HepG2 (cell line): Measurements from ENCODE around the gene KCNJ6. TPM values are rescaled to one million over a fixed set of nuclear protein-coding genes. Genes with fewer than 3 reads are reported as not detected.

ENCODE experiments used
- ATAC-seq: fragments of 200-7000 bp; cut with Tn5 transposase; 3 replicates; pipeline ENCODE4 v1.9.1; 2020; ENCODE audit warnings: mild to moderate bottlenecking, moderate library complexity
- BruUV-seq: library from RNA; stranded (reverse); fragments of 400-500 nt; replicated peaks from 2 replicates; lab custom pipeline; 2021; lab: Mats Ljungman, UMichigan
- CTCF ChIA-PET: fragments of 300-600 bp; formaldehyde crosslinking; extraction: SDS; loops from one replicate; lab custom pipeline; 2021; ENCODE audit warnings: low total read pairs, inconsistent platforms, low intra/inter-chr PET ratio; lab: Yijun Ruan, JAX
- POLR2A ChIA-PET: fragments of 350-600 bp; sonication (Branson Sonifier 250); formaldehyde crosslinking; loops from one replicate; lab custom pipeline; 2020; ENCODE audit warnings: antibody characterized with exemption, inconsistent platforms; lab: Yijun Ruan, JAX
- DNase-seq: peaks from one replicate; pipeline ENCODE4 v3.0.0-alpha.2; 2015; ENCODE audit warnings: low spot score
- FAIRE-seq: peaks from 3 replicates; lab custom pipeline; 2011; peaks lifted over from hg19 to GRCh38; lab: Jason Lieb, UNC
- H2AFZ ChIP-seq: one replicate; pipeline ENCODE4 v1.6.1; 2011; ENCODE audit warnings: low read length, inconsistent platforms
- H3K27ac ChIP-seq: fragments of 300-600 bp; 3 replicates; pipeline ENCODE4 v1.8.0; 2011; ENCODE audit warnings: mixed run types, mild to moderate bottlenecking, mixed read lengths, low read length, inconsistent platforms; ENCODE audit not compliant: insufficient read depth; ENCODE audit errors: extremely low read length
- H3K27me3 ChIP-seq, 2 experiments: fragments of 200-600 bp in 1 of 2; 2 replicates in 1 of 2; 3 replicates in 1 of 2; pipeline versions ENCODE4 v1.6.0 to v1.8.0; 2011; ENCODE audit warnings: low read length in 2 of 2, mild to moderate bottlenecking in 2 of 2, moderate library complexity in 2 of 2, inconsistent platforms in 1 of 2; ENCODE audit not compliant: insufficient read depth in 2 of 2, control insufficient read depth in 1 of 2
- H3K36me3 ChIP-seq, 2 experiments: fragments of 200-600 bp in 1 of 2; replicated peaks in 1 of 2; 2 replicates in 1 of 2; 3 replicates in 1 of 2; pipeline versions ENCODE4 v1.5.1 to v1.8.0; 2011; ENCODE audit warnings: low read length in 2 of 2, inconsistent platforms in 1 of 2; ENCODE audit not compliant: insufficient read depth in 2 of 2, control insufficient read depth in 1 of 2
- H3K4me1 ChIP-seq: 2 replicates; pipeline ENCODE4 v1.5.1; 2012; ENCODE audit warnings: low read length, inconsistent platforms; ENCODE audit not compliant: insufficient read depth
- H3K4me2 ChIP-seq: 2 replicates; pipeline ENCODE4 v1.6.0; 2011; ENCODE audit warnings: low read depth, low read length, inconsistent platforms
- H3K4me3 ChIP-seq, 3 experiments: fragments of 200-600 bp in 1 of 3; sonication (generic), shearing (Covaris generic) in 1 of 3; replicated peaks in 1 of 3; 2 replicates each; pipeline ENCODE4 v1.5.1; 2011 to 2016; ENCODE audit warnings: low read length in 3 of 3, inconsistent platforms in 2 of 3, low read depth in 2 of 3, mild to moderate bottlenecking in 2 of 3, control low read depth in 1 of 3, mixed read lengths in 1 of 3; ENCODE audit not compliant: insufficient read depth in 1 of 3
- H3K79me2 ChIP-seq: one replicate; pipeline ENCODE4 v1.6.1; 2011; ENCODE audit warnings: low read length, inconsistent platforms; ENCODE audit not compliant: insufficient read depth
- H3K9ac ChIP-seq: 2 replicates; pipeline ENCODE4 v1.6.0; 2011; ENCODE audit warnings: mild to moderate bottlenecking, low read depth, low read length, inconsistent platforms; ENCODE audit not compliant: insufficient read depth
- H3K9me3 ChIP-seq: 2 replicates; pipeline ENCODE4 v1.5.1; 2012; ENCODE audit warnings: mild to moderate bottlenecking, low read length
- H4K20me1 ChIP-seq: 2 replicates; pipeline ENCODE4 v1.6.0; 2011; ENCODE audit warnings: inconsistent platforms, mild to moderate bottlenecking, low read length, moderate library complexity; ENCODE audit not compliant: insufficient read depth
- FOXO1 ChIP-seq: sonication (generic); formaldehyde crosslinking; IDR thresholded peaks from 2 replicates; pipeline ENCODE4 v1.4.0; 2020; ENCODE audit warnings: missing genetic modification reagents
- GABPB1 ChIP-seq: IDR thresholded peaks from 2 replicates; pipeline ENCODE4 v1.6.1; 2016; ENCODE audit warnings: mild to moderate bottlenecking, missing genetic modification reagents, moderate library complexity, missing compliant biosample characterization
- GZF1 ChIP-seq: sonication (generic); formaldehyde crosslinking; IDR thresholded peaks from 2 replicates; pipeline ENCODE4 v1.5.1; 2020; ENCODE audit warnings: mild to moderate bottlenecking, missing genetic modification reagents
- HNF4G ChIP-seq, 2 experiments: sonication (generic) in 1 of 2; formaldehyde crosslinking in 1 of 2; IDR thresholded peaks; 2 replicates each; pipeline versions ENCODE4 v1.4.0 to v1.6.1; 2011 to 2020; ENCODE audit warnings: borderline replicate concordance in 2 of 2, low read depth in 2 of 2, mild to moderate bottlenecking in 2 of 2, low read length in 1 of 2, missing genetic modification reagents in 1 of 2, moderate library complexity in 1 of 2
- HOXA7 ChIP-seq: sonication (generic); formaldehyde crosslinking; IDR thresholded peaks from 2 replicates; pipeline ENCODE4 v1.8.1; 2022; ENCODE audit warnings: mild to moderate bottlenecking, missing genetic modification reagents, moderate library complexity
- IRF9 ChIP-seq: sonication (generic); formaldehyde crosslinking; IDR thresholded peaks from 2 replicates; pipeline ENCODE4 v1.8.0; 2022; ENCODE audit warnings: missing genetic modification reagents, mild to moderate bottlenecking, borderline replicate concordance
- MEIS1 ChIP-seq: sonication (generic); formaldehyde crosslinking; IDR thresholded peaks from 2 replicates; pipeline ENCODE4 v1.9.0; 2021; ENCODE audit warnings: mild to moderate bottlenecking, missing genetic modification reagents, moderate library complexity, borderline replicate concordance
- PRDM4 ChIP-seq: sonication (generic); formaldehyde crosslinking; IDR thresholded peaks from 2 replicates; pipeline ENCODE4 v1.9.0; 2021; ENCODE audit warnings: missing genetic modification reagents, borderline replicate concordance
- TCF7 ChIP-seq: sonication (generic); IDR thresholded peaks from 2 replicates; pipeline ENCODE4 v1.6.1; 2016; ENCODE audit warnings: antibody characterized with exemption, low read depth
- THAP9 ChIP-seq: sonication (generic); formaldehyde crosslinking; IDR thresholded peaks from 2 replicates; pipeline ENCODE4; 2020; ENCODE audit warnings: missing genetic modification reagents, mild to moderate bottlenecking, borderline replicate concordance
- YY1 ChIP-seq: IDR thresholded peaks from 2 replicates; pipeline ENCODE4 v1.6.1; 2011; ENCODE audit warnings: low read length, low read depth, moderate library complexity, mild to moderate bottlenecking; ENCODE audit not compliant: insufficient read depth, insufficient replicate concordance
- ZFX ChIP-seq: sonication (generic); formaldehyde crosslinking; IDR thresholded peaks from 2 replicates; pipeline ENCODE4 v1.4.0; 2020; ENCODE audit warnings: mild to moderate bottlenecking, low read depth, missing genetic modification reagents, moderate library complexity
- ZMYM2 ChIP-seq: sonication (generic); formaldehyde crosslinking; IDR thresholded peaks from 2 replicates; pipeline ENCODE4 v1.8.0; 2022; ENCODE audit warnings: mild to moderate bottlenecking, missing genetic modification reagents
- ZNF331 ChIP-seq: sonication (generic); formaldehyde crosslinking; IDR thresholded peaks from 2 replicates; pipeline ENCODE4 v1.4.0; 2020; ENCODE audit warnings: missing genetic modification reagents
- ZNF576 ChIP-seq: sonication (generic); formaldehyde crosslinking; IDR thresholded peaks from 2 replicates; pipeline ENCODE4 v1.4.0; 2020; ENCODE audit warnings: mild to moderate bottlenecking, missing genetic modification reagents
- ZNF580 ChIP-seq: IDR thresholded peaks from 2 replicates; pipeline ENCODE4 v1.6.1; 2016; ENCODE audit warnings: low read depth, borderline replicate concordance
- WGBS: methylation state at CpG from one replicate; pipeline ENCODE4 v1.1.6; 2017; ENCODE audit warnings: low lambda C conversion rate; 5-methylcytosine and 5-hydroxymethylcytosine counted together
- in situ Hi-C: cut with HindIII; loops from 2 replicates; pipeline ENCODE4 v1.10.0; 2017; ENCODE audit warnings: low pct_unique_long_range_greater_than_20kb; ENCODE audit not compliant: extremely low pct_ligation_motif_present
- intact Hi-C: fragments of 100-400 bp; cut with micrococcal nuclease; formaldehyde crosslinking; loops from one replicate; pipeline ENCODE4 v1.10.0; 2022; ENCODE audit not compliant: unreplicated experiment
- polyA plus RNA-seq, 8 experiments: library from polyadenylated mRNA; depleted of rRNA in 3 of 8; stranded (reverse) in 7 of 8; unstranded in 1 of 8; fragments of >200 nt; fragmentation: Illumina TruSeq in 4 of 8; extraction: Trizol in 4 of 8; gene quantifications; 2 replicates each; pipeline versions ENCODE4 v1.2.1 to v1.2.3, GENCODE V29; 2011 to 2016; ENCODE audit warnings: low read depth in 4 of 8, missing spikeins in 1 of 8, mixed read lengths in 1 of 8; ENCODE audit not compliant: insufficient read depth in 1 of 8
- total RNA-seq, 5 experiments: library from RNA; depleted of rRNA; stranded (reverse); fragments of >200 nt; fragmentation: Illumina TruSeq; extraction: Trizol; gene quantifications; 2 replicates each; pipeline ENCODE4 v1.2.3, GENCODE V29; 2016; ENCODE audit warnings: low read depth in 1 of 5

KCNJ6 gene
- total and polyA plus RNA-seq, 2 of the 13 experiments (the other 11 are each of a cell fraction or from before 2014, with no cell fraction given), result not detected

- no peak overlapping the region for H3K4me2 ChIP-seq
- no peak for ATAC-seq
- no TSS peak for BruUV-seq
- 24% methylated on average over 5 of the region's 5 CpGs for WGBS
- intact Hi-C loops (no loop called here), in situ Hi-C loops (no loop called here)
- POLR2A ChIA-PET, result no interaction called here
- H3K9ac ChIP-seq, result no peak overlapping the region
- no peaks in the 10 kb centered on the region for H3K36me3 ChIP-seq
- H3K79me2 ChIP-seq, result no peaks in the 10 kb centered on the region
- 0 out of 2 replicates have a peak, but pooled peaks cover 4% of the 10 kb centered on the region for H3K9me3 ChIP-seq
- CTCF ChIA-PET, result no interaction called here
- H4K20me1 ChIP-seq, result no peaks in the 10 kb centered on the region
- H2AFZ ChIP-seq, result no peak overlapping the region
- no peaks in the 10 kb centered on the region for H3K27me3 ChIP-seq
- H3K27ac ChIP-seq, result no peak overlapping the region
- DNase-seq, result no peak
- no peak for FAIRE-seq
- H3K4me3 ChIP-seq, result no peak overlapping the region
- no peaks in the 10 kb centered on the region for H3K4me1 ChIP-seq
- TF ChIP-seq ZNF331 (CRISPR knock-in tag), result no peak
- no peak for TF ChIP-seq ZMYM2 (CRISPR knock-in tag)
- TF ChIP-seq TCF7, result no peak
- TF ChIP-seq ZNF580 (CRISPR knock-in tag), result no peak
- TF ChIP-seq PRDM4 (CRISPR knock-in tag), result no peak
- no peak for TF ChIP-seq FOXO1 (CRISPR knock-in tag)
- TF ChIP-seq ZNF576 (CRISPR knock-in tag), result no peak
- TF ChIP-seq HNF4G (IDR thresholded peaks at IDR 0.05; ENCODE audit: borderline replicate concordance, low read depth, low read length), result no peak
- TF ChIP-seq HNF4G (CRISPR knock-in tag; IDR thresholded peaks at IDR 0.05; ENCODE audit: borderline replicate concordance, low read depth), result no peak
- no peak for TF ChIP-seq MEIS1
- no peak for TF ChIP-seq GABPB1 (CRISPR knock-in tag)
- TF ChIP-seq ZFX (CRISPR knock-in tag), result no peak
- TF ChIP-seq GZF1 (CRISPR knock-in tag), result no peak
- TF ChIP-seq HOXA7 (CRISPR knock-in tag), result no peak
- TF ChIP-seq THAP9, result no peak
- no peak for TF ChIP-seq YY1
- no peak for TF ChIP-seq IRF9
Measured at GRCh38 chr21:37699024-37699775, 217.1 kb downstream of the KCNJ6 start.
